HG02981 (cell line): Measurements from ENCODE around the gene ZFPM1.
"Not testable (repeated sequence)": the region's sequence is repeated elsewhere in the genome, so short reads cannot be mapped to it uniquely, and the experiment has no call there.

Experiments
- ATAC-seq: cut with Tn5 transposase; IDR thresholded peaks from one replicate; pipeline ENCODE4 v1.9.1; 2021; ENCODE audit warnings: mild to moderate bottlenecking, moderate library complexity; ENCODE audit not compliant: unreplicated experiment

ZFPM1 gene

DNA sequence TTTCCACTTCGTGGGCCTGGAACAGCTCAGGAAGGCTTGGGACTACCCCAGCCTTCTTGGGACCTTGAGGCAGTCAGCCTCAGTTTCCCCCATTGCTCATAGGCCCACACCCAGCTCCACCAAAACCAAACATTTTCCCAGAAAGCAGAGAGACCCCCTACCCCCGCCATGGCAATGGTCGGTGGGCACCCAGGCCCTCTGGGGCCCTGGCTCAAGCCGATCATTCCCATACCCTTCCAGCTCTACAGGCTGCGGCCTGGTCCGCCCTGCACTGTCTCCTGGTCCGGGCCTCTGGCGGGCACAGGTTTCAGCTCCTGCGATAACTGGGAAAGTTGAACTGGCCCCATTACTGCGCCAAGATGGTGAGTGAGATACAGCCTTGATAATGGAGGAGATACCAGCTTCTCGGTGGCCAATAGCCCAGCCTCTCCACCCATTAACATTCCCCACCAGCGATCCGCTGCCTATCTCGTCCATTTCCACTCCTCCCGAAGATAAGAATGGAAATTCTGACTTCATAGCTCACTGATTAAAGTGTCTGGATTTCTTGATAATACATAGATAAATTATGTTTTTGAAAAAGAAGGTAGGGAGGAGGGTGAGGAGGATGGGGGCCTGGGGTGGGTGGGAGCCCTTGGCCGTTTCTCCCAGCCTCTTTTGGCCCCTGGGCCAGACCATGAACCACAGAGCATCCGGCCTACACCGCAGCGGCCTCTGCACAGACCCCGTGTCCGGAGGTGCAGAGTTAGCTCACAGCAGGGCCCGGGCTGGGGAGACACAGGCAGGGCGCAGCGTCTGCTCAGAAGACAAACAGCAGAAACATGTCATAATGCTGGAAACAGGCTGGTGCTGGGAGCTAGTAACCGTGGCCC lies 11.6 kb downstream of the ZFPM1 start:
- no peak for ATAC-seq

DNA sequence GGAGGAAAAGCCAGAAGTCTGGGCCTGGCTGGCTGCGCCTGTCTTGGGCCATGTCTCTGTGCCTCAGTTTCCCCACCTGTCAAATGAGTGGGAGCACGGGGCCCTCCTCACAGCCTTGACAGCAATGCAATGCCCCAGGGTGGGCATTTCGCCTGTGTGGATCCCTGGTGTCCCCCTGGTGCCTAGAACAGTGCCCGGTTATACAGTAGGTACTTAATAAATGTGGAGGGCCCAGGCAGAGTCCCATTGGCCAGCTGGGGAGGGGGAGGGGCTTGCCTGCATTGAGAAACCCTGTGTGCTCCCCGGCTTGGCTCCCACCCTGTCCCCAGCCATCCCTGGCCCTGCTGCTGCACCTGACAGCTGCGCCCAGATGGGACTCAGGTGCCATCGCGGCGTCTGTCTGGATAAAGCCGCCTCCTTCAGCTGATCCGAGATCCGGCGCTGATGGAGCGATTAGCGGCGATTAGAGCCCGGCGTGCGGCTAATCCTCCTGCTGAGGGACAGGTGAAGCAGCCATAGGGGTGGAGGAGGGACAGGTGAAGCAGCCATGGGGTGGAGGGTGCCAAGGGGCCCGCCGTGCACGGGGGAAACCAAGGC lies 12.4 kb downstream of the ZFPM1 start:
- ATAC-seq, result no peak

DNA sequence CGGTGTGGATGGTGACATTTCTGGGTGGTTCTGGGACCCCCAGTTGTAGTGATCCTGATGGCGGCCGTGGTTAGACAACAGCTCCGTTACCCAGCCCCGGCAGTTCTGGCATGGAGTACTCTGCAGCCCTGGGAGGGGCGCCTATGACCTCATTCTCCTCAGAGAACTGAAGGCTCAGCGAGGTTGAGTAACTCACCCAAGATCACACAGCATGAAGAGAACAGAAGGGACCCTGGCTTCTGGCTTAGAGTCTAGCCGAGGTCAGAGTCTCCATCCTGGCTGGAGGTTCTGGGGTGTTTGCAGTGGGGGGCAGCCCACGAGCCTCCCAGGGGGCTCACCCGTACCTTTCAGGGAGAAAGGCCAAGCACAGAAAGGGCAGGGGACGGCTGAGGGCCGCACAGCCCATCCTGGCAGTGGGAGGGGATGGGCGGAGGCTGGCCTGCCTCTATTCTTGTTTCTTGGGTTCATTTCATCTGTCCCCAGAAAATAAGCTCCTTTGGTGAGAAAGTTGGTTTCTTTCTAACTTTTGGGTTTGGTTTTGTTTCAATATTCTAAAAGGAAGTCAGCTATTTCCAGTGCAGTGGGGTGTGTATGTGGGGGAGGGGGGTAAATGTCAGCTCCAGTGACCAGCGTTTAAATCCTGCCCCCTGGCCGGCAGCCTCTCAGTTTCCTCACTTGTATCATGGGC lies 13.2 kb downstream of the ZFPM1 start:
- ATAC-seq, result no peak

DNA sequence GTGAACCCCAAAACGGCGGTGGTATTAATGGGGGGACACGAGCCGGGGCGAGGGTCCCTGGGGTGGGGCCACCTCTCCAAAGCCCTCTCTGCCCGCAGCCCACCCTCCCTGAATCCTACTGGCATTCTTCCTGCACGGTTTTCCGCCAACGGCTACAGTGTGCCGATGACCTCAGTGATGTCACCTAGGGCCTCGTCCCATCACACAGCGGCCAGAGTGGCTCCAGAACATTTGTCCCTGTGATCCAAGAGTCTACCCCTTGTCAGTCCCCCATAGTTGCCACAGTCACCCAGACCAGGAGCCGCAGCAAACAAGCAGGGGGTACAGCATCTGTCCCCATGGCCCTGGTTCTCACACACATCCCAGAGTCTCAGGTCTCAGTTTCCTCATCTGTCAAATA lies 13.9 kb downstream of the ZFPM1 start:
- no peak for ATAC-seq

DNA sequence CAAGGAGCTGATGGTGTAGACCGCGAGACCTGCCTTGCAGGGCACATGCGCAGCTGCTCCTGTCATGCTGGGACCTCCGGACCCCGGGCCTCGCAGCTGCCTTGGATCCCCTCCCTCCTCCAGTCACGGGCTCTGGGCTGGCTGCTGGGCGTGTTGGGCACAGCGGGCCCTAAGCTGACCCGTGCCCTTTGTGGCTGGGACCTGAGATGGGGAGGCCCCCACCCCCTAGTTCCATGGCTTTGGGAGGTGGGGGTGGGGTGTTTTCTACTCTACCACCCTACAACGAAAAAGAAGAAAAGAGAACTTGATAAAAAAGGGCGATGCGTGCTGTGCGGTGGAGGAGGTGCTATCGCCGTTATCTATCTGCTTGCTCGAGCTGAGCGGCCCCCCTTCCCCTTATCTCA lies 14.5 kb downstream of the ZFPM1 start:
- ATAC-seq, result no peak

GRCh38 chr16:88468275-88469129 lies 15.4 kb downstream of the ZFPM1 start:
- no peak for ATAC-seq

GRCh38 chr16:88469615-88470395 lies 16.7 kb downstream of the ZFPM1 start:
- no peak for ATAC-seq

DNA sequence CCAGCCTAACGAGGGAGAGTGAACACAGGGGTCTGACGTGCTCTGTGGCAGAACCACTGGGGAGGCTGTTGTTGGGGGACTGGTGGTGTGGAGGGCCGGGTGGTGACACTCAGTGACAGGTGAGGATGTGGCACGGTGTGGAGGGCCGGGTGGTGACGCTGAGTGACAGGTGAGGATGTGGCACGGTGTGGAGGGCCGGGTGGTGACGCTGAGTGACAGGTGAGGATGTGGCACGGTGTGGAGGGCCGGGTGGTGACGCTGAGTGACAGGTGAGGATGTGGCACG lies 17.3 kb downstream of the ZFPM1 start:
- not testable (repeated sequence) for ATAC-seq

DNA sequence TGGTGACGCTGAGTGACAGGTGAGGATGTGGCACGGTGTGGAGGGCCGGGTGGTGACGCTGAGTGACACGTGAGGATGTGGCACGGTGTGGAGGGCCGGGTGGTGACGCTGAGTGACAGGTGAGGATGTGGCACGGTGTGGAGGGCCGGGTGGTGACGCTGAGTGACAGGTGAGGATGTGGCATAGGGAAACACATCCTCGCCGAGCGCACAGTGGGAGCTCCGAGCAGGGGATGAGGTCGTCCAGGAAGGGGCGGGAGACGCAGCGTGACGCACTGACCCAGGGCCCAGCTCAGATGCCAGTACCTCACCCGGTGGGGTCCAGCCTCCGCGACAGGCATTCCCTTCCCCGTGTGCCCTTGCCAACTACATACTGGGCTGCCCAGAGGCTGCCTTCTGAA lies 17.6 kb downstream of the ZFPM1 start:
- not testable (repeated sequence) for ATAC-seq

DNA sequence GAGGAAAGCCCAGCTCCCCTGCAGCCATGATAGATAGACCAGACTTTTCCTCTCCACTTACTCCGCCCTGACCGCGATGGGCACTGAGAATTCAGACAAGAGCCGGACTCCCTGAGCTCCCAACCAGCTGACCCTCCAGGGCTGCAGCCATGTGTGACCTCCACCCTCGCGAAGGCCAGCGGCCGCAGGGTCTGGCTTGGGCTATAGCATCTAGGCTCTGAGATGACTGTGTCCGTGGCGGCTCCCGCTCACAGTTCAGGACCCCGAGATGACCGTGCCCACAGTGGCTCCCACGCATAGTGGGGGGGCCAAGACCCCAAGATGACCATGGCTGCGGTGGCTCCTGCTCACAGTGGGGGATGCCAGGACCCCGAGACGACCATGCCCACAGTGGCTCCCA lies 18.0 kb downstream of the ZFPM1 start:
- no peak for ATAC-seq

GRCh38 chr16:88471575-88471974 lies 18.5 kb downstream of the ZFPM1 start:
- ATAC-seq, result no peak

DNA sequence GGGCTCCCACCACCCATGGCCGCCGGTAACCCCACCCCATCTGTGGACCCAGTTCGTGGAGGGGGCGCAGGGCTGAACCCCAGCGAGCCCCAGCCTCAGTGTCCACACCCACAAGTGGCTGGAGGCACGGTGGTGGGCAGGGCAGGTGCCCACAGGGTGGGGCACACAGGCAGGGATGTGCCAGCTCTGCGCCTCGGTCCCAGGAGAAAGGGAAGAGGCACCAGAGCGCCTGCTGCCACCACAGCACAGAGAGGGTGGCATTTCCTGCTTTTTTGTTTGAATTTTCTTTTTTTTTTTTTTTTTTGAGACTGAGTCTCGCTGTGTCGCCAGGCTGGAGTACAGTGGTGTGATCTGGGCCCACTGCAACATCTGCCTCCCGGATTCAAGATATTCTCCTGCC lies 19.0 kb downstream of the ZFPM1 start:
- ATAC-seq, result no peak

DNA sequence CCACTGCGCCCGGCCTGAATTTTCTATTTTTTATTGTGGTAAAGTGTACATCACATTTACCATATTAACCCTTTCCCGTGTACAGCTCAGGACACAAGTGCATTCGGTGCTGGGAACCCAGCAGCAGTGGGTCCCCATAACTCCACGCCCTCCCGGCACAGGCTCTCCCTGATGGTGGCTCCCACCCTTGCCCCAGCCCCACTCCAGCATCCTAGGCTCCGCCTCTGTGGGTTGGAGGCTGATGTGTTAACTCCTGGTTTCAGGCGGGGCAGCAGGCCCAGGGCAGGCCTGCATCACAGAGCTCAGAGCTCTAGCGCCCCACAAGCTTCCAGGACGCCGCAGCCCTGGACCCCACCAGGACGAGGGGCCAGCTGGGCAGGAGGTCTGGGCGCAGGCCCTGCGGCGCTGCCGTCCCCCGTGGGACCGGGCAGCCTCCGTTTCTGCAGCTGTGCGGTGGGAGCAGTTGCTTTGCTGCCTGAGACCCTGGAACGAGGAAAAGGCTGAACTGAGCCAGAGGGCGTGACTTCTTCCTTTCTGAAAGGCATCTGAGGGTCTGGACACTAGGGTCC lies 19.6 kb downstream of the ZFPM1 start:
- no peak for ATAC-seq

GRCh38 chr16:88473666-88474534 lies 20.8 kb downstream of the ZFPM1 start:
- no peak for ATAC-seq

DNA sequence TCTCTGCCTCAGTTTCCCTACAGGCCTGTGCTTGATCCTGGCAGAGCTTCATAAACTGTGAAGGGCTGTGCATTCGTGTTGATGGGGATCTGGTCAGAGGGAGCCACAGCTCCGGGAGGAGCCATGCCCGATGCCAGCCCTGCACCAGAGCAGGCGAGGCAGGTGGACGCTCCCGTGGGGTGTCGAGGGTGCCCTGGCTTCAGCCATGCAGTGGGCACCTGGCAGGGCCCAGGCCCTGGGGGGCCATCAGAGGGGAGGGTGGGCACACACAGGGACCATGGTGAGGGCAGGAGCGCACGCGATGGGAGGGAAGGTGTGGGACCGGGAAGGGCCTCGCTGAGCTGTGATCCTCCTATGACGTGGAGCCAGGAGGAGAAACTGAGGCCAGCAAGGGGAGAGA lies 22.0 kb downstream of the ZFPM1 start:
- ATAC-seq, result no peak

- no peak for ATAC-seq
Observed at GRCh38 chr16:88476203-88476602, 23.1 kb downstream of the ZFPM1 start.

DNA sequence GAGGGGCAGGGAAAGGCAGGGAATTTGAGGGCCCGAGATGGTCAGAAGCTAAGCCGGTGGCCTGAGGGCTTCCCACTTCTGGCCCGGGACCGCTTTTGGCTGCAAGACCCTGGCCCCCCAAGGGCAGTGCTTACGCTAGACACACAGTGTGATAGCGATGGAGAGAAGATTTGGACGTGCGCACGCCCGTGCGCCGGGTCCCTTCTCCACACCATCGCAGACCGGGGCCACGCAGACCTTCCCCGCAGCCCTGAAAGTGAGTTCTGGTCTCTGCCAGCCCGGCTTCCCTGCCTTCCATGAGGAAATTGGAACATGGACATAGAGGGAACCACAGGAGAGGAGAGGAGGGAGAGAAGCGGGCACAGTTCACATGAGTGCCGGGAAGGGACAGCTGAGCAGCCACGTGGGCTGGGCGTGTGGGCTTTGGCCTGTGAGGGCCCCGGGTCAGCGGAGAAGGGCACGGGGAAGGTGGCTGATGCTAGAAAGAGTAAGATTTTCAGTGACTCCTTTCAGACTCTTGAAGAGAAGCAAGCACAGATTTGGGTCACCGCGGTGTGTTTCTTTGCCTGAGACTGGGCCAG lies 23.8 kb downstream of the ZFPM1 start:
- no peak for ATAC-seq

GRCh38 chr16:88477631-88478519 lies 24.8 kb downstream of the ZFPM1 start:
- no peak for ATAC-seq
